Measurements from ENCODE around the gene CDC42EP4.

Gene CDC42EP4

DNA sequence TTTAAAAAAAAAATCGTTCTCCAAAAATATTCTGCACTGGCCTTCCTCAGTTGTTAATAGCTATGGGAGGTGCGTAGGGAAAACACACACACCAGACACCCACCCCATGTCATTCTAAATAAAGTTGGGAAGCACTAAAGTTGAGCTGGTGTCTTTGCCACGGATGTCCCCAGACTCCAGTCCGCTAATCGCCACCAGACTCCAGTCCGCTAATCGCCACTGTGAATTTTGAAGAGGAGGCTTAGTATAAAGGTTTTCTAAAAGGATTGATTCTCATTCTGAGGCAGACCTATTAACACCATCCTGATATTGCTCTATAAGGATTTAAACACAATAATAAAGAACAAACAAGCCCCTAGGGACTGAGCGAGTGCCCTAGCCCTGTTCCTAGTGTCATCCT lies 27.4 kb downstream of the CDC42EP4 start:
- no peak for TF ChIP-seq CTCF (IDR thresholded peaks at IDR 0.05; ENCODE audit: borderline replicate concordance, insufficient read depth, low read depth, low read length)
- H3K4me3 ChIP-seq (ENCODE audit: low read depth, low read length), result no peak overlapping the region

DNA sequence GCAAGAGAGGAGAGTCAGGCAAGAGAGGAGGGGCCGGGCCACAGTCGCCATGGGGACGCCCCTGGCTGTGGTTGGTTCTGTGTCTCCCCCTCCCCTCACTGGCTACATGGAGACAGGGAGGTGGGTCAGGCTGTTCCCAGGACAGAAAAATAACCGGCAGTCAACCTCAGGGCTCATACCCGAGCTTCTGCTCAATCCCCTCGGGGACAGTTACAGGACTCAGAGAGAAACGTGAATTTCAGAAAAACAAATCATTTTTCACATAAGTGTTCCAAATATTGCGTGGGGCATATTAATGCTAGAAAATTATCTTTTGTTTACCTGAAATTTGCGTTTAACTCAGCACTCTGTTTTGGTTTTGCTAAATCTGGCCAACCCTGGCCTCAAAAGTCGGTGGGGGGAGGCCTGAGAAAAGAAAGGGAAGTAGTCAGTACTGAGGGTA lies 27.9 kb downstream of the CDC42EP4 start:
- no peak overlapping the region for H3K4me3 ChIP-seq (ENCODE audit: low read depth, low read length)
- TF ChIP-seq CTCF (IDR thresholded peaks at IDR 0.05; ENCODE audit: borderline replicate concordance, insufficient read depth, low read depth, low read length), result no peak

- H3K4me3 ChIP-seq (ENCODE audit: low read depth, low read length), result no peak overlapping the region
- no peak for TF ChIP-seq CTCF (IDR thresholded peaks at IDR 0.05; ENCODE audit: borderline replicate concordance, insufficient read depth, low read depth, low read length)
Observed at GRCh38 chr17:73283250-73283649, 28.6 kb downstream of the CDC42EP4 start.

- H3K4me3 ChIP-seq (ENCODE audit: low read depth, low read length), result no peak overlapping the region
- TF ChIP-seq CTCF (IDR thresholded peaks at IDR 0.05; ENCODE audit: borderline replicate concordance, insufficient read depth, low read depth, low read length), result no peak
Observed at GRCh38 chr17:73282629-73283028, 29.2 kb downstream of the CDC42EP4 start.

DNA sequence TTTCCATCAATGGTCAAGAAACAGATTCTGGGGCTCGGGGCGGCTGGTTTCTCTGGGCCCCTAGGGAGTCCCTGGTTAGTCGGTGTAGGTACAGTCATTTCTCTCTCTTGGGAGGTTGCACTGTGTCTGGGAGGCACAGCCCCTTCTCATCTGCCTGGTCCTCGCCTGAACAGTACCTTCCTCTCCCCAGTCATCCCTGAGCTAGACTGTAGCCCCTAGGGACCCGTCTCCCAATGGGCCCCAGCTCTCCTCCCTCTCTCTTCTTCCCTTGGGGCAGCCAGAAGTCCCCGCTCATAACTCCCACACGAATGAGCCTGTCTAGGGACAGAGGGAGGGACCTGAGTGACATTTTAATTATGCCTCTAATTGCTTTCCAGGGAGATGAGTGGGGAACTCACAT lies 29.9 kb downstream of the CDC42EP4 start:
- no peak overlapping the region for H3K4me3 ChIP-seq (ENCODE audit: low read depth, low read length)
- no peak for TF ChIP-seq CTCF (IDR thresholded peaks at IDR 0.05; ENCODE audit: borderline replicate concordance, insufficient read depth, low read depth, low read length)

DNA sequence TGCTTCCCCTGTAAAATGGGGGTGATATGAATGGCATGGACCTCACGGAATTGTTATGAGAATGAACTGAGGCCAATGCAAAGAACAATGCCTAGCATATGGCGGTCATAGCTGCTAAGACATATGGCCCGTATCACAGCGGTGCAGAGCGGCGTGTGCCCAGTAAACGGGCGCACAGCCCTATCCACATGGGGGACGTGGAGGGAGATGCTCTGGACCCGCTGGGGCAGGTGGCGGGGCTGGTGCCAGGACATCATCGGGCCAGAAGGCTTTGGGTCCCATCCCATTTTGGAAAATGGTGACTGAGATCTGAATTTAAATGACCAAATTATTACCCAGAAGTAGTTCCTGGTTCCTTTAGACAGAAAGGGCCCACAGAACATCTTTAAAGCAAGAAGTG lies 31.6 kb downstream of the CDC42EP4 start:
- no peak for TF ChIP-seq CTCF (IDR thresholded peaks at IDR 0.05; ENCODE audit: borderline replicate concordance, insufficient read depth, low read depth, low read length)
- no peak overlapping the region for H3K4me3 ChIP-seq (ENCODE audit: low read depth, low read length)

- no peak for TF ChIP-seq CTCF (IDR thresholded peaks at IDR 0.05; ENCODE audit: borderline replicate concordance, insufficient read depth, low read depth, low read length)
- no peak overlapping the region for H3K4me3 ChIP-seq (ENCODE audit: low read depth, low read length)
Observed at GRCh38 chr17:73279704-73280103, 32.1 kb downstream of the CDC42EP4 start.
